A673 (cell line): ENCODE results near the gene CHPT1. TPM values are rescaled to one million over a fixed set of nuclear protein-coding genes. Genes with fewer than 3 reads are reported as not detected.

Experiments used
- BruUV-seq: library from RNA; stranded (reverse); fragments of 400-500 nt; replicated peaks from 2 replicates; lab custom pipeline; 2021; lab: Mats Ljungman, UMichigan
- CTCF ChIA-PET: fragments of 300-600 bp; sonication (Branson Sonifier 250); formaldehyde crosslinking; loops from one replicate; lab custom pipeline; 2022; ENCODE audit warnings: antibody characterized with exemption; lab: Charles Lee
- POLR2A ChIA-PET: fragments of 300-600 bp; sonication (Branson Sonifier 250); formaldehyde crosslinking; loops from one replicate; lab custom pipeline; 2022; ENCODE audit warnings: antibody characterized with exemption; ENCODE audit not compliant: low non-redundant PET; lab: Charles Lee
- DNase-seq: peaks from one replicate; pipeline ENCODE4 v3.0.0-alpha.2; 2015; ENCODE audit warnings: low spot score
- H3K27ac ChIP-seq: fragments of 200-600 bp; sonication (generic); 2 replicates; pipeline ENCODE4 v1.5.1; 2016; ENCODE audit warnings: mixed run types, low read depth, mild to moderate bottlenecking, mixed read lengths, antibody characterized with exemption, low read length; ENCODE audit not compliant: poor library complexity, severe bottlenecking
- H3K27me3 ChIP-seq: fragments of 200-600 bp; sonication (generic); replicated peaks from 2 replicates; pipeline ENCODE4 v1.6.1; 2017; ENCODE audit warnings: mixed run types, low read depth, mild to moderate bottlenecking, mixed read lengths, antibody characterized with exemption, low read length; ENCODE audit not compliant: insufficient read depth, poor library complexity
- H3K36me3 ChIP-seq: fragments of 200-600 bp; sonication (generic); 2 replicates; pipeline ENCODE4 v1.6.1; 2016; ENCODE audit warnings: mixed run types, mild to moderate bottlenecking, mixed read lengths, antibody characterized with exemption, low read length; ENCODE audit not compliant: insufficient read depth, poor library complexity, severe bottlenecking
- H3K4me1 ChIP-seq: fragments of 200-600 bp; sonication (generic); 2 replicates; pipeline ENCODE4 v1.6.1; 2017; ENCODE audit warnings: mixed run types, mild to moderate bottlenecking, mixed read lengths, antibody characterized with exemption, low read length; ENCODE audit not compliant: insufficient read depth, poor library complexity, severe bottlenecking
- H3K4me3 ChIP-seq: fragments of 200-600 bp; sonication (generic); 2 replicates; pipeline ENCODE4 v1.5.1; 2016; ENCODE audit warnings: low read depth, mixed run types, mild to moderate bottlenecking, mixed read lengths, low read length; ENCODE audit not compliant: poor library complexity, severe bottlenecking
- H3K9me3 ChIP-seq: fragments of 200-600 bp; sonication (generic); 2 replicates; pipeline ENCODE4 v1.6.1; 2016; ENCODE audit warnings: mixed run types, low read depth, mild to moderate bottlenecking, mixed read lengths, antibody characterized with exemption, low read length; ENCODE audit not compliant: poor library complexity, severe bottlenecking
- CTCF ChIP-seq: fragments of 300-800, 200-600 bp; sonication (generic); conservative IDR thresholded peaks from 2 replicates; pipeline ENCODE4 v1.5.1; 2017; ENCODE audit warnings: low read depth, mild to moderate bottlenecking, antibody characterized with exemption, low read length, moderate library complexity, mixed read lengths
- EZH2 ChIP-seq: fragments of 200-600 bp; sonication (generic); IDR thresholded peaks from 2 replicates; pipeline ENCODE4 v1.6.1; 2017; ENCODE audit warnings: borderline replicate concordance, low read depth, mild to moderate bottlenecking, mixed read lengths, antibody characterized with exemption, low read length; ENCODE audit not compliant: poor library complexity, severe bottlenecking
- intact Hi-C: fragments of 100-400 bp; cut with micrococcal nuclease; formaldehyde crosslinking; loops from one replicate; pipeline ENCODE4 v1.10.0; 2022; ENCODE audit not compliant: unreplicated experiment
- total RNA-seq: library from RNA; stranded (reverse); gene quantifications from 2 replicates; pipeline ENCODE4 v1.2.3, GENCODE V29; 2021

The CHPT1 gene
- total RNA-seq, 1 experiment from 2014 or later = 31.6 TPM

GRCh38 chr12:101738920-101739665, 41.7 kb downstream of the CHPT1 start, which contains the start of gene SYCP3:
Gene SYCP3 (minus strand): TSS chr12:101739462. CDS start chr12:101737935, 1,527 bp downstream.
- TF ChIP-seq EZH2 = no peak
- no peak for TF ChIP-seq CTCF
- Histone ChIP-seq H3K4me1 (no peaks in the 10 kb centered on the region), H3K9me3 (no peaks in the 10 kb centered on the region), H3K4me3 (no peak within 1 kb of the TSS), H3K36me3 (no peaks in the 10 kb centered on the region), H3K27ac (no peak within 1 kb of the TSS), H3K27me3 (no peaks in the 10 kb centered on the region)
- ChIA-PET CTCF (no interaction called here), POLR2A (no interaction called here)
- BruUV-seq = no TSS peak
- intact Hi-C loops = no loop called here
- no peak for DNase-seq

GRCh38 chr12:101740566-101740965, 43.1 kb downstream of the CHPT1 start:
- Histone ChIP-seq H3K27me3 (no peaks in the 10 kb centered on the region), H3K4me1 (no peaks in the 10 kb centered on the region), H3K9me3 (no peaks in the 10 kb centered on the region), H3K36me3 (no peaks in the 10 kb centered on the region), H3K27ac (no peak overlapping the region), H3K4me3 (no peak overlapping the region)
- no peak for DNase-seq
- no peak for TF ChIP-seq CTCF
- TF ChIP-seq EZH2 = no peak
- intact Hi-C loops = no loop called here
- ChIA-PET CTCF (no interaction called here), POLR2A (no interaction called here)
- no TSS peak for BruUV-seq

GRCh38 chr12:101740980-101741379, 43.5 kb downstream of the CHPT1 start:
- Histone ChIP-seq H3K27me3 (no peaks in the 10 kb centered on the region), H3K27ac (no peak overlapping the region), H3K4me1 (no peaks in the 10 kb centered on the region), H3K4me3 (no peak overlapping the region), H3K36me3 (no peaks in the 10 kb centered on the region), H3K9me3 (no peaks in the 10 kb centered on the region)
- CTCF ChIA-PET = no interaction called here
- POLR2A ChIA-PET = no interaction called here
- intact Hi-C loops = no loop called here
- no peak for DNase-seq
- no TSS peak for BruUV-seq
- TF ChIP-seq EZH2 (no peak), CTCF (no peak)
